GM18498 (cell line): ENCODE results near the gene ZNRF3.
"Not testable (repeated sequence)": the region's sequence is repeated elsewhere in the genome, so short reads cannot be mapped to it uniquely, and the experiment has no call there.

ENCODE experiments used
- ATAC-seq: cut with Tn5 transposase; IDR thresholded peaks from one replicate; pipeline ENCODE4 v1.9.1; 2021; ENCODE audit warnings: mild to moderate bottlenecking, moderate library complexity; ENCODE audit not compliant: unreplicated experiment

Gene ZNRF3

DNA sequence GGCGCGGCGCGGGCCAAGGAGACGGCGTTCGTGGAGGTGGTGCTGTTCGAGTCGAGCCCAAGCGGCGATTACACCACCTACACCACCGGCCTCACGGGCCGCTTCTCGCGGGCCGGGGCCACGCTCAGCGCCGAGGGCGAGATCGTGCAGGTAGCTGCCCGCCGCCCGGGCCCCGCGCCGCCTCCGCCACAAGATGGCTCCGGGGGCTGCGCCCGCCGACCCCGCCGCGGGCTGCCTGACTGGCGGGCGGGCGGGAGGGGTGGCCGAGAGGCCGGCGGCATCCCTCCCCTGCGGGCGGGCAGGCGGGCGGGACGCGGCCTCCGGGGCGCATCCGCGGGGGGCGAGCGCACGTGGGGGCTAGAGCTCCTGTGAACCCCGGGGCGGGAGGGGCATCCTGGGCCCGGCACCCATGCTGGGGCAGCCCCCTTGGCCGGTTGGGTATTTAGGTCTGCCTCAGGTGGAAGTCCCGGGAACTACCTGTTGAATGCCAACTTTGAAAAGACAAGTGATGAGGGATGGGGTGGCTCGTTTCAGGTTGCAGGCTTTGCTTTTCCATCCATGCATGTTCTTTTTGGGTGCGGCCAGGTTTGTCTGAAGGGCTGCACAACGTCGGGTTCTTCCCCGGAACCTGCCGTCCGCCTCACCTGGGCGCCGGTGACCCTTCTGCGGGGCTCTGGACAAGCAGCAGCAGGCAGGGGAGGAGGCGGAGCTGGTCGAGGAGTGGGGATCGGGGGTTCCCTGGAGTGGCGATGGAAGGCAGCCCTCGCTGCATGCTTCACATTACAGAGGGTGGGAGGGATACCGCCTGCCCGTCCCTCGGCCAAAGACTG lies 760 bp downstream of the ZNRF3 start:
- ATAC-seq: no peak

DNA sequence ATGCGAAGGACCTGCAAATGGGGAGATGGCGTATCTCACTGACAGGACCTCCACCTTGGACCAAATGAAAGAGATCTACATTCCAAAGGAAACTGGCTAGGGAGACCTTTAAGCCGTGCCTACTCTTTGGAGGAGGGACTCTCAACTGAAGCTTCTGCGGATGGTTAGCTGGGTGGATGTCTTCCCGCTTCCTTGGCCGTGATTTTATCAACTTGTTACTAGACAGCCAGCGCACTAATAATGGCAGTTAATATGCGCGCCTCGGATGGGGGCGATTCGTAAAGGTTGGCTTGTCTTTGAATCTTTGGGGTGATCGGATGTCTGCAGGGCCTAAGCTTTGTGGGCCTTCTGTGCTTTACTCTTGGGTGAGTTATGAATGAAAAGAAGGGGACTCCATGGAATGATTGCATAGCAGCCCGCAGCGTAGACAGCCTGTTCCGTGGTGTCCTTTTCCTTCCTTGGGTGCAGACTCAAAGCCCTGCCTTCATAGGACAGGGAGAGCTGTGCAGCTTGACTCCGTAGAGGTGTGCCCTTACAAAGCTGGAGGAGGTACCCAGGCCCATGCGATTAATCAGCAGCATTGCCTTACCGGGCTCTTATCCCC lies 1.5 kb downstream of the ZNRF3 start:
- ATAC-seq: no peak

- ATAC-seq: no peak
These were observed 2.6 kb downstream of the ZNRF3 start for GRCh38 chr22:28885939-28886338.

GRCh38 chr22:28886679-28887078 lies 3.3 kb downstream of the ZNRF3 start:
- not testable (repeated sequence) for ATAC-seq

DNA sequence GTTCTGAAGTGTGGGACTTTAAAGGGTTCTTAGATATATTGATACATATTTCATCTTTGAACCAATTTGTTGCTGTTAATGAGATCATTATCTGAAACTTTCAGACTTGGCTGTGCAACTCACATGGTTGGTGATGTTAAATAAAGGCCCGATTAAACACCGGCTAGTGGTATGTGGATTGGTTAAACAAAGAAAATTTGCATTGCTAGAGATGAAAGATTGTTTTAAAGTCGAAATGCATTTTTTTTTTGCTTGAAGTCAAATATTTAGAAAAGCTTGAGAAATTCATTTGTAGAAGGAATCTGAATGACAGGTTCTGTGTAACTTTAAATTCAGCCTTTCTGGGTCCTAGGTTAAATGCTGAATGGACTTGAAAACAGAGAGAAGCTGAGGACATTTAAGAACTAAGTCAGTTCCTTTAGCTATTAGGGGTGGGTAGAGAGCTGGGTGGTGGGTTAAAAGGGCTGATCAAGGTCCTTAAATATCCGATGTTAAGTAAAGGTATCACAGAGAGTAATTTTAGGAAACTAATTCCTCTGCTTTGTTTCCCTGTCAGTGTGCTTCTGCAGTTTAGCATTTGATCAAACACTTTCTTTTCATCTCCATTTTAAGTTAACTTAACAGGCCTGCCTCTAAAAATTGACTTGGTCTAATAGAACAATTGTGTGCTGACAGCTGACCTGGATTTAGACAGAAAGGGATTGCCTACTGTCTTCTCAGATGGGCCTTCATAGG lies 4.5 kb downstream of the ZNRF3 start:
- ATAC-seq: no peak

GRCh38 chr22:28889478-28890024 lies 6.2 kb downstream of the ZNRF3 start:
- no peak for ATAC-seq

DNA sequence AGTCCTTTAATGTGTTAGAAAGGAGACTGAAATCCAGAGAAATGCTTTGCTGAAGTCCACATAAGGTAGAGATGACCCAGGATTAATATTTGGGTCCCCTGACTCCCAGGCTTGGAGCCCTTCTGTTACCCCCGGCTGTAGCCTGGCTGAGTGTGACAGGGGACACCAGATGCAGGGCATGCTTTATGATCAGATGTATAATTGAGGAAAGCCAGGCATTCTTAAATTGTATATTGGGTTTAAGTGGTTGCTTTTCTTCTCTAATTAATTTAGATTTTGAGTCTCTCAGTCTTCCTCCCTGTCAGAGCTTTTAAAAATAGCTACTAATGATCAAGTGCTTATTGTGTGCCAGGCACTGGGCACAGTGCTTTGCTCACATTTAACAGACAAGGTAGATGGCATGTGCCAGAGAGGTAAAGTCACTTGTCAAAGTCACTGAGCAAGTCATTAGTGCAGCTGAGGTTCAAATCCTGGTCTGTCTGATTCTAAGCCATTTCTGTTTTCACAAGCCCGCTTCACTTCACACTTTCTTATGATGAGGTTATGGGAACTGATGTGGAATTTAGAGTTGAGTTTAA lies 7.9 kb downstream of the ZNRF3 start:
- no peak for ATAC-seq

DNA sequence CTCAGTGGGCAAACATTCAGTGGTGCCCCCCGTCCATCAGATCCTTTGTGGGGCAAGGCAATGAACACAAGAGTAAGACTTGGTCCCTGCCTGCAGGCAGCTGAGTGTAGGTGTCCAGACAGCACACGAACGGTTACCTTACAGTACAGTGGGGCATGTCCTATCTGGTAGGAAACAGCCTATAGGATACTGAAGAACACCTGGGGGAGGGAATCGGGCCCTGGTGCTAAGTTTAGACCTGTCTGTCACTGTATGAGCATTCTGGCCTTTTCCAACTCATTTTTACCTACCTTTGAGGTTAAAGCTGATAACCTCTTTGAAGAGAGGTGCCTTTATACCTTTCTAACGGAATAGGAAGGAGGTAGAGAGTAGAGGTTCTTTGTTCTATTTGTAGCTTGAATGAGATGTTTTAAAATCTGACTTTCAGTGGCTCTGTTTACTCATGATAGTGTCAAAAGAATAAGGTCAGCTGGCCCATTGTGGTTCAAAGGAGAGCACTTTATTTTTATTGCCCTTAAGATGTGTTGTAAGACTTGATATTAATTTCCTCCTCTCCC lies 8.9 kb downstream of the ZNRF3 start:
- ATAC-seq: no peak

- no peak for ATAC-seq
These were observed 10.4 kb downstream of the ZNRF3 start for GRCh38 chr22:28893810-28894209.

- ATAC-seq: no peak
These were observed 11.0 kb downstream of the ZNRF3 start for GRCh38 chr22:28894334-28894733.

DNA sequence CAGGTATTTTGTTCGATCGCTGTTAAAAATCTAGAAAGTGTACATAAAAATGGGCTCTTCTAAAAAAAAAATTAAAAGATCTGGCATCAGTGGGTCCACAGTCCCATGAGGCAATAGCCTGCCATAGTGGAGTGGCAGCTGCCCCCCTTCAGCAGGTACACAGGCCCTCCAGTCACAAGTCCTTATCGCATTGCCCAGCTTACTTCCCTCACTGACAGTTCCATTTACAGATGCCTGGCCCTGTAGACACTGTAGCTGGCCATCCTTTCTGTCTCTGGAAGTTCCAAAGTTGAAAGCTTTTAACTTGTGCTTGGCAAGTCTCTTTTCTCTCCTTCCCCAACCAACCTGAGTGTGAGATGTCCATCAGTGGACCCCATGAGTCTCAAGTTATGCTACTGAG lies 11.4 kb downstream of the ZNRF3 start:
- no peak for ATAC-seq

- no peak for ATAC-seq
These were observed 13.2 kb downstream of the ZNRF3 start for GRCh38 chr22:28896611-28897010.

DNA sequence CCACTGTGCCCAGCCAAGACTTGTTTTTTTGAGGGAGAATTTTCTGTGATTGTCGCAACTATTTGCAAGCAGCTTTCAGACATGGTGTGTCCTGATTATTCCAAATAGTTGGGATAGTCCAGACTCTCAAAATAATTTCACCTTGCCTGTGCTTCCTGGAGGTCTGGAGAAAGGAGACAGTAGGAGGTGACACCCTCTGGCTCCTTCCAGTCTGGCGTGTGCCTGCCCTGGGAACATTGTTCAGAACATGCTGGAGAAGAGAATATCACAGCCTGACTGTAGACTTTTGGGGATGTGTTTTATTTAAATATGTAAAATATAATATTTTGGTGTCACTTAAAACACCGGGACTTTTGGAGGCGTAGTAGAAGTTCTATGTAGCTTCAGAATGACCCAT lies 14.9 kb downstream of the ZNRF3 start:
- ATAC-seq: no peak

- no peak for ATAC-seq
These were observed 16.0 kb downstream of the ZNRF3 start for GRCh38 chr22:28899199-28899853.

DNA sequence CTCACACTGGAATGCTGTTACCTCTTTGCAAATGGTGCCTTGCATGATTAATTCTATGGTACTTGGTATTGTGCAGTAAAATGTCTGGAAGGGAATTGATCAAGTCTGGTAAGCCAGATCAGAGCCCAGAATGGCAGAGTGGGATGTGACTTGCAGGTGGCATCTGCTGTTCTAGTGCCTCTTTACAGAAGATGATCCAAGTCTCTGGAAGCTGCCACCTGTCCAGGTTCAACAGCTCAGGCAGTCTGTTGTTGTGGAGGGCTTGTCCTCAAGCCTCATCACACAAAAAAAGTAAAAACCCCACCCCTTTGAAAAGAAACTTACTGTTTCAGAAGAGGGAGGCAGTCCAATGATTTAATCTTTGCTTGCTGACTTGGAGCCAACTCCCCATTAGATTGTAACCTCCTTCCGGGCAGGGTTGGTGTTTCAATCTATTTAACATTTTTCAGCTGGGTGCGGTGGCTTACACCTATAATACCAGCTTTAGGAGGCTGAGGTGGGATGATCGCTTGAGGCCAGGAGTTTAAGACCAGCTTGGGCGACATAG lies 17.1 kb downstream of the ZNRF3 start:
- ATAC-seq: no peak

GRCh38 chr22:28902490-28902889 lies 19.1 kb downstream of the ZNRF3 start:
- ATAC-seq: no peak

DNA sequence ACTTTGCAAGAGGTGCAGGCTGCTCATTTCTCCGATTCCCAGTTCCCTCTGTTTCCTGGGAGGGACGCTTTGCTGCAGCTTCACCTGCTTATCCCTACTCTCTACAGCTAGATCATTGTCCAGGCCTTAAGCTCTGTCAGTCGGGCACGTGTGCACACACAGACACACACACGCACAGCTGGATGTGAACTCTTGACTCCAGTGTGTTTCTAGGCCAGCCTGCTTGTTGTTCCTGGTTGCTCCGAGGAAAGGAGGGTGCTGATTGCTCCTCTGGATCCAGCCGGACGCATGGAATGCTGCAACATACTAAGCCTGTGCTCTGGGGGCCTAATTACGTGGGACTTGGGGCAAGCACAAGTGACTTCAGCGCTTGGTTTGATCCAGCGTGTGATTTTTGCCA lies 19.7 kb downstream of the ZNRF3 start:
- ATAC-seq: no peak

DNA sequence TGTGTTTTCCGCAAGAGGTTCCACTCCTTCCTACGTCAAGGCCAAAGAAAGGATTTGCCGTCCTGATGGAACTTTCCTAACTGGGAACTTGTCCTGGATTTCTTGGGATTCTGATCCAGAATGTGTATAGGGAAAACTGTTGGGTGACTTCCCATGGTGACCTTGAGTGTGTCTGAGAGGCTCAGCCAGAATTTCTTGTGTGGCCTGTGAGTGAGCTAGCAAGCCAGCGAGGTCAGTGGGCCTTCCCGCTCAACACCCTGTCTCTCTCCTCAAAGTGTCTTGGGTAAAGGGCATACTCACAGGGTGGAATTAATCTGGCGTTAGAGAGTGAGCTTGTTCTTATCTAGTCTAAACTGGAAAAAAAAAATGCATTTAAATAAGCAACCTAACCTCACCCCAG lies 20.4 kb downstream of the ZNRF3 start:
- ATAC-seq: no peak

DNA sequence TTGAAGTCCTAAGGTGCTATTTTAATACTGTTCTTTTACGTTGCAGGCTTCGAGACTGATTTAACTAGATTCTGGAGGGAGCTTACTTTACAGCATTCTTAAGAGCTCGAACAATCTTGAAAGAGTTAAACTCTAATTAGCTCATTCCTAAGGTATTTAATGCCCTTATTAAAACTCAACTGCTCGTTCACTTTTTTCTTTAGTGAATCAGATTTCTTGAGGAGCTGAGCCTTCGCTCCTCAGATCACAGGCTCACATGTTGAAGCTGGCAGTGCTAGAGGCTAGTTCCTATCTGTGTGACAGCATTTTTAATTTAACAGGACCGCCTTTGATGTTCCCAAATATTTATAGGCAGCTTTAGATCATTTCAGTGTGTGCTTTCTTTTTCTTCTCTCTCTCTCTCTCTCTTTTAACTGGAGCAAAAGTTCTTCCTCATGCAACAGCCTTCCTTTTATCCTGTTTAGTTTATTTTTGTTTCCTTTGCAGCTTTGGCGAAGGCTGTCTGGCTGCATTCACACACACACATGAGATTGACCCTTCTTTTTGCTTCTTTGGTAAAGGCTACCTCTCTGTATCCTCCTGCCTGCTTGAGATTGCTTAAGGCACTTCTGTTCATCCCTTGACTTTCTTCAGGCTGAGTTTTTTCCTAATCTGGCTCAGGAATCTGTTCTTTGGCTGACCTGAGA lies 21.0 kb downstream of the ZNRF3 start:
- no peak for ATAC-seq
